Lung microvascular endothelial cell (primary cell): Measurements from ENCODE around the gene ARHGAP40. TPM values are rescaled to one million over a fixed set of nuclear protein-coding genes. Genes with fewer than 3 reads are reported as not detected.

Source experiments
- DNase-seq, 2 donors: peaks; one replicate each; pipeline versions ENCODE4 v3.0.0 to v3.0.0-alpha.2; 2010; ENCODE audit warnings: low read depth in 2 of 2
- total RNA-seq: library from RNA; depleted of rRNA; stranded (reverse); fragments of >200 nt; gene quantifications from 2 replicates; pipeline ENCODE4 v1.2.1, GENCODE V29; 2014

The ARHGAP40 gene
- total RNA-seq, 1 donor from 2014 or later: not detected

DNA sequence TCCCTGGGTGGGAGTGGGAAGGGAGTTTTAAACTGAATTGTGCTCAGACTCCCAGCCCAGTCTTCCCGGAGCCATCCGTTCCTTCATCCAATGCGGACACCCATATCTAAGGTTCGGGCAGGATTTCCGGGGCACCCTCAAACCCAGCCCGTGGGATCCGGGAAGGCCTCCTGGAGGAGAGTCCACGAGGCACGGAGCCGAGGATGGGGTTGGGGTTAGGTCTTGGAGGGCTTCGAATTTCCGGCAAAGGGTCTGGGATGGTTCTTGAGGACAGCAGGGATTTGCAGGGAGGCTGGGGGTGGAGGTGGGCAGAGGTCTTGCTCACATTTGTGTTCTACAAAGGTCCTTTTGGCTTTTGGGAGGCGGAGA lies 73.1 kb downstream of the ARHGAP40 start:
- no peak for DNase-seq

GRCh38 chr20:38676576-38676975 lies 75.0 kb downstream of the ARHGAP40 start:
- DNase-seq: no peak

GRCh38 chr20:38680500-38681306 lies 79.1 kb downstream of the ARHGAP40 start:
- peak; percentile 53 to 55 for DNase-seq

DNA sequence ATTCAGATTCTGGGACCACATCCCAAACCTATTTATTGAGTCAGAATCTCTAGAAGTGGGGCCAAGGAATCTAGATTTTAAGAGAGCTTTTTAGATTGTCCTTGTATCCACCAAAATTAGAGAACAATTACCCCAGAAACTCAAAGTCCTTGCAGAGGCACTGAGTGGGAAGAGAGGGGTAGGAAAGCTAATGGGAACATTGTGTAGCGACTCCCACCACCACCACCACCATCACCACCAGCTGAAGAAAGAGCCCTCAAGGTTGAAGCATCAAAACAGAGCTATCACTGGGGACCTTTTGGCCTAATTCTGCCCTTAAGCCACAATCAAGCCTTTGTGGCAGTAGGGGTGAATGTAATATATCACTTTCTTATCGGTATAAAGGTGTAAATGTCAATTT lies 83.7 kb downstream of the ARHGAP40 start:
- no peak for DNase-seq

DNA sequence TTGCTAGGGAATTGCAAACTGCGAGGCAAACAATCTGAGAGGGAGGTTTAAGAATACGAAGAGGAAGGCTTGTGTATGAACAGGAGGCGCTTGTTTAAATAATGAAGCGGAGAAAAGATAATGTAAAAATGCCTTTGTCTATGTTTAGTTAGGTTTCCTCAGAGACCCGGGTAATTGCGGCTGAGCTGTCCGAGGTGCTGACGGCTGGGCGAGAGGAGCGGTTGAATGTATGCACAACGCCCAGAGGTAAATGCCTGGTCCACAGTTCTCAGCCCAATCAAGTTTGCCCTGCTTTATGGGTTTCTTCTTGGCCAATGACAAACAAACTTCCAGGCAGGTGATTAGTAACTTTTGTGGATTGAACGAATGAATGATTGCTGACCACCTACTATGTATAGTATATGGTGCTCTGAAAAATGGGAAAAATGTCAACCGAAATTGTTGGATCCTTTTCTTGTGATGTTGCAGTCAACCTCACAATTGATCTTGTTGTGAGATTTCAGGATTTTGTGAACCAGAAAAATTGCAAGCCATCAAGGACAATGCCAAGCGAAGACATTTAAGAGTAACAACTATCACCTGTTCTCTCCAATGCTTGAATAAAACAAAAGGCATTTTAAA lies 84.4 kb downstream of the ARHGAP40 start:
- DNase-seq: peak; percentile 57 to 72

DNA sequence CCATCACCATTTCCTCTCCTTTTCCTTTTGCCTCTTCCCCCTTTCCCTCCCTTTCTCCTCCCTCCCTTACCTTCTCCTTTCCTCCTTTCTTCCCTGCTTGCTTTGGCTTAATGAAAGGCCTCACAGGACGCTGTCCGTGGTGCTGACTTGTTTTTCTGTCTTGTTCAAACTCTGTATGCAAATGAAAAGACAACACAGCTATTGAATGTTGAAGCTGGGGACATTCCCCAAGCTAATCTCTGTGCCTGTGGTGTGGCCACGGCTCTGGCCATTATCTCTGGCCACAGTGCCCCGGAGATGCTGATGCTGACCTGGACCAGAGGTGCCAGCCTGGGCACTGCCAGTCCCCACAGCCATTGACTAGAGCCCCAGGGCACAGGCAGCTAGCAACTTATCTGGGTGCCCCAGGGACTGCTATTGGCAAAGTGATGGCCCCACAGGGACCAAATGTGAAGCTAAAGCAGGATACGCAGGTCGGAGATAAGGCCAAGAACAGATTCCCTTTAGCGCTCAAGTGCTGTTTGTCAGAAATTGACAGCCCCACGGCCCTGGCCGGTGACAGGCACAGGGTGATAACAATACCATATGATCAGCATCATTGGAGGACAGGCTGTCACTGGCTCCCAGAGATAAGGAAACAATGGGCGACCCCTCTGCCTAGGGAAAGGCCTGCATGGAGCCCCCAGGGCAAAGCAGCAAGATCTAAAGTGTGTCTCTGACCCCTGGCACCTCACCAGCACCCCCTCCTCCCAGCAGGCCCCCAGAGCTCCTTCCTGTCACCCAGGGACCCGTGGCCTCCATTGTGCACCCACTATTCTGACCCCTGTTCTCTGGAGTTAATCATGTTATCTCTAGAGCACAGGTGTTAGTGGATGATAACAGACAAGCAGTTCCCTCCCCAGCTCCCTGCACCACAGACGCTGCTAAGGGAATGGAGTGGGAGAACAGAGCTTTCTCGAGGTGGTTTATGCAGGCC lies 91.1 kb downstream of the ARHGAP40 start:
- peak; percentile 71 to 76 for DNase-seq

DNA sequence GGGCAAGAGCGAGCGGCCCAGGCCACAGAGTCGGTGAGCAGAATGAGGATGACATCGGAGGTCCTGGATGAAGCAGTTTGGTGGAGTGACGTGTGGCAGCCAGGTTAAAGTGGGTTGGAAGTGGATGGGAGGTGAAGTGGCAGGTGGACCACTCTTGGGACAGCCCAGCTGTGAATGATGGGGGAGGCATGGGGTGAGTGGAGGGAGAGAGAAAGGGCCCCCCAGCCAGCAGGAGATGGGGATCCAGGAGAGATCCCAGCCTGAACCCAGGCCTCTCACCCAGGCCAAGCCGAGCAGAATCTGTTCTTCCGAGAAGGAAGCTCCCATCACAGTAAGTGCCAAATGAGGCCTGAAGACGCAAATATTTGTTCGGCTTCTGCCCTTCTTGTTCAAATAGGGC lies 95.7 kb downstream of the ARHGAP40 start:
- DNase-seq: no peak

DNA sequence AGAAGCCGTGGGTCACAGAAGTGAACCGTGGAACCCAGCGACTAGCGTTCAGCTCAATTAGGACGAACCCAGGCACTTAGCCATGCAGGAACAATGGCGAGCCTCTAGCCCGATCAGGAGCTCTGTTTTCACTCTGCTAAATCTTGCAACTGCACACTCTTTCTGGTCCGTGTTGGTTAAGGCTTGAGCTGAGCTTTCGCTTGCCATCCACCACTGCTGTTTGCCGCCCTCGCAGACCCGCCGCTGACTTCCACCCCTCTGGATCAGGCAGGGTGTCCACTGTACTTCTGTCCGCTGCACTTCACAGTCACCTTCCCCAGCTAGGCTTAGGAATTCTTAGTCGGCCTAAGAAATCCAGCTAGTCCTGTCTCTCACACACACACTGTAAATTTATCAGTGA lies 96.9 kb downstream of the ARHGAP40 start:
- no peak for DNase-seq

DNA sequence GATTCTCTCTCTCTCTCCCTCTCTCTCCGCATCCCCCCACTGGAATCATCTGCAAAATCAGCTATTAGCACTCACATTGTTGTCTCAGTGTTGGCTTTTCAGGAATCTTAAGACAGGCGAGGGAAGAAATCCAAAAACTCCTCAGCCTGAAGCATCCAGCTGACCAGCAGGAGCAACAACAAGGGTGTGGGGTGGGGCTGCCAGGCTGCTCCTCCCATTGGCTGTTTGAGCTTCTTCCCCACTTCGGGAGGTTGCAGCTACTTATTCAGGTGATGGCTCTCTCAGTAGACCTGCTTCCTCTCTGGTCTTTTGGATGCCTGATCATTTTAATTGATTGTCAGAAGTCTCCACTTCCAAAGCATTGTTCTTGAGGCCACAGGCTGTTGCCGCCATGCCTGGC lies 98.5 kb downstream of the ARHGAP40 start:
- no peak for DNase-seq

Other genes with a start within 250 kb of the ARHGAP40 start
- gene SNHG17, start 166.5 kb upstream of the ARHGAP40 start, total RNA-seq: 3.1 and 4.0 TPM in 2 replicates
- 13.9 and 14.8 TPM in 2 replicates for gene RALGAPB, start 129.0 kb upstream of the ARHGAP40 start, total RNA-seq
- not detected in 2 replicates for gene ADIG, start 20.6 kb upstream of the ARHGAP40 start, total RNA-seq
- gene SLC32A1, start 122.7 kb downstream of the ARHGAP40 start, total RNA-seq: not detected in 2 replicates
- gene ACTR5, start 146.7 kb downstream of the ARHGAP40 start, total RNA-seq: 4.1 and 4.8 TPM in 2 replicates
- gene PPP1R16B, start 203.9 kb downstream of the ARHGAP40 start, total RNA-seq: 163 and 169 TPM in 2 replicates